Pons (tissue), 1 donor: ENCODE data around the gene ATP1A3.
"Not testable (repeated sequence)": the region's sequence is repeated elsewhere in the genome, so short reads cannot be mapped to it uniquely, and the experiment has no call there.

Experiments used
- DNase-seq: peaks from one replicate; pipeline ENCODE4 v3.0.0-alpha.2; 2016; ENCODE audit warnings: low spot score

ATP1A3 gene

GRCh38 chr19:41947091-41947490 lies 46.9 kb downstream of the ATP1A3 start:
- no peak for DNase-seq

DNA sequence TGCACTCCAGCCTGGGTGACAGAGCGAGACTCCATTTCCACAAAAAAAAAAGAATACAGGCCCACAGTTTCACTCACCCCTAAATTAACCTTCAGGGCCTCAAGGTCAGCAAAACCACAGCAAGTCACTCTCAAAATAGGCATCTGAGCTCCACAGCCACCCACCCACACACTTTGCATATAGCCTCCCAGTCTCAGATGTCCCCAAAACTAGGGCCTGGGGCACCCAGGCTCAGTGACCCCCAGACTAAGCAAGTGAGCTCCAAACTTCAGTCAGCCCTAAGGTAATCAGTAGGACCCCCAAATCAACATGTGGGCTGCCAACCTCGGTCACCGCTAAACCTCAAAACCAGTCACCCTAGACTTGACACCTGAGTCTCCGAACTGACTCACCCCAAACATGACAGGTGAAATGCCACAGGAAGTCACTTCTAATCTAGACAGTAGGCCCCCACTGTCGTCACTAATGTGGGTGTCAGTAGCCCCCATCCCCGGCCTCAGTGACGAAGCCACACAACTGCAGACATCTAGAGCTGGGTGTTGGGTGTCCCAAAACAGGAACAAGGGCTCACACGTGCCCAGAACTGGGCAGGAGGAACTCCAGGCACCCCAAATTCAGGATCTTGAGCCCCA lies 48.8 kb downstream of the ATP1A3 start:
- DNase-seq: no peak

GRCh38 chr19:41944336-41944735 lies 49.7 kb downstream of the ATP1A3 start:
- DNase-seq: no peak

DNA sequence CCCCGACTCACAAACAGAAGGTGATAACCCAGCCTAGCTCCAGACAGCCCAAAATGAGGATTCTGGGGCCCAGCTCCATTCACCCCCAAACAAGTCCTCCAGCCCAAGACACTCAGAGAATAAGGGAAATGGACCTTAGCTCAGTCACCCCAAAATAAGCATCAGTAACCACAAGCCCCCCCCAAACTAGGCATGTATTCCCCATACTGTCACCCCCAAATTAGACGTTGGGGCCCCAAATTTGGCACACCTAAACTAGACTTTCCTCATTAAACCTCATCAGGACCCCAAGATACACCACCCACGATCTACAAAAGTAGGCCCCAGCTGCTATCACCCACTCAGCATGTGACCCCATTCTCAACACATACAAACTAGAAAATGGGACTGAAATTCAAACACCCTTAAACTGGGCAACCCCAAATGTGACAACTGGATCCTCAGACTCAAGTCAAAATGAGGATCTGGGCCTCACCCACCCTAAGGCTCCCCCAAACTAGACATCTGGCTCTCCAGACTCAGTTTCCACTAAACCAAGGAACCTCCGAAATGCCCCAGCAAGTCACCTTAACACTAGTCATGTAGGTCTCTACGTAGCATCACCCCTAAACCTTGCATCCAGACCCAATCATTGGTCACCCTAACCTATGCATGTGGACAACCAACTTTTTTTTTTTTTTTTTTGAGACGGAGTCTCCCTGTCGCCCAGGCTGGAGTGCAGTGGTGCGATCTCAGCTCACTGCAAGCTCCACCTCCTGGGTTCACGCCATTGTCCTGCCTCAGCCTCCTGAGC lies 52.4 kb downstream of the ATP1A3 start:
- DNase-seq: no peak

DNA sequence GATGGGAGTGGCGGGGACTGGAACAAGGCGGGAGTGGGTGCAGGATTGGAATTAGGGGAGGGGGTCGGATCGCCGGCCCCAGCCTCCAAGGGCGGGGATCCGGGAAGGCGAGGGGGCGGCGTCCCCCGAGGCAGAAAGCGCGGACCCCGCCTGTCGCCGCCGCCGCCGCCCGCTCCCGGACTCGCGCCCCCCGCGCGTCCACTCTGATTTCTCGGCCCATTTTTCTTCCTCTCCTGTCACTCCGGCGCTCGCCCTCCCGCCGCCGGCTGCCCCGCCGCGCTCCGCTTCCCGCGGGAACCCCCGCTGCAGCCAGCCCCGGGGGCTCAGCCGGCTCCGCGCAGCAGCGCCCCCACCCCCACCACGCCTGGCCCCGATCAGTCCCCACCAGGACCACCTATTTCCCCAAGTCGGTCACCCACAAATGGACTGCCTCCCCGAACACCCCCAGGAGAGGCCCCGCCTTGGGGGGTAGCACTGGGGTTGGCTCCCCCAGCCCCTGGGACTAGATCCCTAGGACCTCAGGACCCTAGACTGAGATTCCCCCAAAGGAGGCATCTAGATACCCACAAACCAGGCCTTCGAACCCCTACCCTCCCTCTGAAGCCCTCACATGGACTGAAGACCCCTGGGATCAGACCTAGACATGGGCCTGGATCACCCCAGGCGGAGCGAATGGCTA lies 53.2 kb downstream of the ATP1A3 start:
- DNase-seq: no peak

DNA sequence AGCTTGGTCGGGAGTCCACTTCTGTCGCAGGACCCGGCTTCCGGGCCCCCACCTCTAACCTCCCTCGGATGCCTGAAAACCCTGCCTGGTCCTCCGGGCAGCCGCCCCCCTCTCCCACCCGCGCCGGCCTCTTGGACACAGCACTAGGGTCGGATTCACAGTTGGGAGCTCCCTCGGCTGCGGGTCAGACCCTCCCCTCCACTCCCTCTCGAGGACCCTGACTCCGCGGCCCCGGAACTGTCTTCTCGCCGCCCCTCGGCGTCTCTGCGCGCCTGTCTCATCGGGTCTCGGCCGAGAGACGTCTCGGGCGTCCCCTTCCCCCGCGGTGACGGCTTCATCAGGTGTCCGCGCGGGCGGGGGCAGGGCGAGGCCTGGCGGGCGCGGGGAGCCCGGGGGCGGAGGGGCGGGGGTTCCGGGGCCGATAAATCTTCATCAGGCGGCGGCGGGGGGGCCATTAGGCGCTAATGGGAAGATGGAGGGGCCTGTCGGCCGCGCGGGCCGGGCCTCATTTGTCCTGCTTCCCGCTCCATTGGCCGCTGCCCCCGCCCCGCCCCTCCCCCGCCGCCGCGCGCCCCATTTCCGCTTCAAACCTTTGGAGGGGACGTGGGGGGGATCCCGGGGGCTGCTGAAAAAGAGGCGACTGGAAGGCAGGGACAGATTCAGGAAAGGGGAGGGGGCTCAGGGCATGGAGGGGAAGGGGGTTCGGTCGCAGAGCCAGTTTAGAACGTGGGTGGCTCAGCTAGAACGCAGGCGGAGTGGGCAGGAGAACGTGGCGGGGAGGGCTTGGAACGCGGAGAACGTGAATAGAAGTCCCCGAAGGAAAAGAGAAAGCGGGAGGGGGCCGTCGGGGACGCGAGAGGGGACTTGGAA lies 53.9 kb downstream of the ATP1A3 start:
- no peak for DNase-seq

GRCh38 chr19:41939209-41939608 lies 54.8 kb downstream of the ATP1A3 start:
- DNase-seq: not testable (repeated sequence)

DNA sequence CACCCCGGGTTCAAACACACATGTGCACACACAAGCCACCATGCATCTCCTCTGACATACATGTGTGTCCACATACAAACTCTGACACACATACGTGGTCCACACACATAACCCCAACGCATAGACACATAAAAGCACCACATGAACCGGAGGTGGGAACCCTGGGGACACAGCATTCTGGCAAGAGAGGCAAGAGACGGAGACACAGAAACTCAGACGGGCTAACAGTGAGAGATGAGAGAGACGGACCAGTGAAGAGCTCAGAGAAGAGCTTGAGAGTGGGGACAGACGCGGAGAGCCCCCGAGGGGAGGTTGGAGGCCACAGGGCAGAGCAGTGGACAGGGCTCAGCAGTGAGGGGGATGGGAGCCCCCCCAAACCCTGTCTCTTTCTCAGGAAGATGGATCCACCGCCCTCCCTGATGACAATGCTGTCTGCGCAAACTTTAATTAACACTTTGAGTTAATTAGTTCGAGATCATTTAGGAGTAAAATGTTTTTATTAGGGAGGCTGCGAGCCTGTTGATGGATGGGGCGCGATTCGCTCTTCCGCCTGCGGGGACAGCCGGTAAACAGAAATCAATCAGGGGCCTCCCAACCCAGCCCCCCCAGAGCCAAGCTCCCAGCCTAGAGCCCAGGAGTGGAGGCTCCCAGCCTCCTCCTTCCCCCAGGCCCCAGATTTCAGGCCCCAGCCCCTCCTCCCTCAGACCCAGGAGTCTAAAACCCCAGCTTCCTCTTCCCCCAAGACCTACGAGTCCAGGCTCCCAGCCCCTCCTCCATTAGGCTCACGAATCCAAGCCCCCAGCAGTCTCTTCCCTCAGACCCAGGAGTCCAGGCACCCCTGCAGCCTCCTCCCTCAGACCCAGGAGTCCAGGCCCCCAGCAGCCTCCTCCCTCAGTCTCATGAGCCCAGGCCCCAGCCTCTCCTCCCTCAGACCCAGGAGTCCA lies 56.2 kb downstream of the ATP1A3 start:
- DNase-seq: no peak

GRCh38 chr19:41936961-41937360 lies 57.1 kb downstream of the ATP1A3 start:
- no peak for DNase-seq

GRCh38 chr19:41936416-41936850 lies 57.6 kb downstream of the ATP1A3 start:
- no peak for DNase-seq

GRCh38 chr19:41935760-41936415 lies 58.1 kb downstream of the ATP1A3 start:
- DNase-seq: no peak

DNA sequence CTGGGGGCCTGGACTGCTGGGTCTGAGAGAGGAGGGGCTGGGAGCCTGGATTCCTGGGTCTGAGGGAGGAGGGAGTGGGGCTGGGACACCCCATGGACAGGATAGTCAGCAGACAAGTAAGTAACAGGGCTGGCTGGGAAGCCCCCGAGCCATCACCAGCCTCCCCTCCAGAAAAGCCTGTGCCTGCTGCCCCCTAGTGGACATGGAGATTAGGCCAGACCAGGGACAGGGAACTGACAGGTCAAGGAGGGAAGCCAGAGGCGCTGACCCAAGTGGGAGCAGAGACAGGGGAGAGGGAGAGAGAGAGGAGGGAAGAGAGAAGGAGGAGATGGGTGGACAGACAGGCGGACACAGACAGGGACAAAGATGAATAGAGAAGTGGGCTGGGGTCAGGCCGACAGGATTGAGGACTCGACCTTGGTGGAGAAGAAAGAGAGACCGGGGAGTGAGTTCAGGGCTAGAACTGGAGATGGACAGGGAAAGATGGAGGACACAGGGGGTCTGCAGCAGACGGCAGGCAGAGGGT lies 59.1 kb downstream of the ATP1A3 start:
- DNase-seq: peak; percentile 57

DNA sequence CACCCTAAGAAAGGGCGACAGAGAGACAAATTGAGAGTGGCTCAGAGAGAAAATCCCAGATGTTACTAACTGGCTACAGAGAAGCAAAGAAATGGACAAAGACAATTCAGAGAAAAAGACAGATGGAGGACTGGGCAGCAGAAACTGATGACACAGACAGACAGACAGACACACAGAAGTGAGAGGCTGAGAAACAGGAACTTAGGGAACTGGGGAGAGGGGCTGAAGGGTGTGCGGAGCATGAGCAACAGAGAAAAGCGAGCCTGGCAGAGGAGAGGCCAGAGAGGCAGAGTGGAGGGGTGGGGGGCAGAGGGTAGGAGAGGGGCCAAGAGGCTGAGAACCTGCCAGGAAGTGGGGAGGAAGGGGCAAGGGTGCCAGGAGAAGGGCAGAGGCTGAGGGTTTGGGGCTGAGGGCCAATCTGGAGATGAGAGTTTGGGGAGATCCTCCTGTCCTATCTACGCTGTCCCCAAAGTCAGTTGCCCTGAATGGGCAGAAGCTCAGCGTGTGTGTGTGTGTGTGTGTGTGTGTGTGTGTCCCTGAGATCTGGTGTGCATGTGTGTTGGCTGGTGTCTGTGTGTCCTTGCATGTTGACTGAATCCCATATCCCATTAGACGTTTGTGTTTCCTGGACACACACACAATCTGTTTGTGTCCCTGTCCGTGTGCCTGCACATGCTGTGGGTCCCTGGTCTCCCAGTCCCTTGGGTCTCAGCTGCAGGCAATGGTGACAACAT lies 60.2 kb downstream of the ATP1A3 start:
- no peak for DNase-seq

DNA sequence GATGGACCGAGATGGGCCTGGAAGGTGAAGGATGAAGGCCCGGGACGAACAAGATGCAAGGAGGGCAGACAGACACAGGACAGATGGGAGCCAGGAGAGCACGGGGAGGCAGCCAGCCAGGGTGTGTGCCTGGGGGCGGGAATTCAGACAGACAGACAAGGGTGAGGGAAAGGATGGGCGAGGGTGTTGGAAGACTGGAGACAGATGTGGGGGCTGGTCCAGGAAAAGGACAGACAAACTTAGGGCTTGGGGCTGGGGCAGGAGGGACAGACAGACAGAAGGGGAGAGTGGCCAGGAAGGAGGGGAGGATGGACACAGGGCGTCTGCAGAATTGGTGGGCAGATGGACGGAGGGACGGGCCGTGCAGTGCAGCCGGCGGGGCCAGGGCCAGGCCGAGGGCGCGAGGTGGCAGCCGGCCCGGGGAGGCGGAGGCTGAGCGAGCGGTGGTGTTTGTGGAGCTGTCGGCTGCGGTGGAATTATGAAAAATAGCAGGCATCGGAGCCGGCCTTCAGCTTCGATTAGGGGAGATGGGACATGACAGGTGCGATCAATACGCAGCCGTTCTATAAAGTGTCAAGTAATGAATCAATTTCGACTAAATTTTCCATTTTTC lies 61.2 kb downstream of the ATP1A3 start:
- no peak for DNase-seq

DNA sequence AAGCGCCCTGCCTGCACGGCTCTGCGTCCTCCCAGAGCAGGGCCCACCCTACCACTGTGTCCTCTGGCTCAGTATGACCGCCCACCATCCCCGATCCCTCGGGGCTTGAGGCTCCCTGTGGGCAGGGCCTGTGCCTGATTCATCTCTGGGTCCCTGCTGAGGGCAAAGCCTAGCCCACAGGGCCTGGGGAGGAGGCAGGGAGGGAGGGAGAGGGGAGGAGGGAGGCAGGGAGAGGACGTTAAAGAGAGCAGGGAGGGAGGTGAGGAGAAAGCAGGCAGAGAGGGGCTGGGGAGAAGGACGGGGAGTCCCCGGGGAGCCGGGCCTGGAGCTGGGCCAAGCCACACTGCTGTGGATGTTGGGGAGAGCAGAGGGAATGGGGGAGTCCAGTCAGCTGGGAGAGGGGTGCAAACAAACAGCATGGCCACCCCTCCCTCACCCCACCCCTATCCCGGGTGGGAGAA lies 61.7 kb downstream of the ATP1A3 start:
- no peak for DNase-seq

- DNase-seq: no peak
These were observed 63.0 kb downstream of the ATP1A3 start for GRCh38 chr19:41930926-41931592.

DNA sequence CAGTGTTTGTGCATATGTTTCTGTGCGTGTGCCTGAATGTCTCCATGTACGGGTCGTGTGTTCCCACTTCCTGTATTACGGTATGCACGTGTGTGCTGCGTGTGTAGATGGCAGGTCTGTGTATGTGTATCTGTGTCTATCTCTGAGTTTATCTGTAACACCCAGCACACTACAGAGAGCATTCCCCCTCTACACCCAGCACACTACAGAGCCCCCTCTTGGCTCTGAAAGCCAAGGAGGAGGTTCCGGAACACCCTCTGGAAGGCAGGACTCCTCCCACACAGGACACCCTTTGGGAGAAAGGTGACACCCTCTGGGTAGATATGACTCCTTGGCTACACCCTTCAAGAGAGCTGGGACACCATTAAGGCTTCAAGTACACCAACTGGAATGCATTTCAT lies 63.7 kb downstream of the ATP1A3 start:
- no peak for DNase-seq

DNA sequence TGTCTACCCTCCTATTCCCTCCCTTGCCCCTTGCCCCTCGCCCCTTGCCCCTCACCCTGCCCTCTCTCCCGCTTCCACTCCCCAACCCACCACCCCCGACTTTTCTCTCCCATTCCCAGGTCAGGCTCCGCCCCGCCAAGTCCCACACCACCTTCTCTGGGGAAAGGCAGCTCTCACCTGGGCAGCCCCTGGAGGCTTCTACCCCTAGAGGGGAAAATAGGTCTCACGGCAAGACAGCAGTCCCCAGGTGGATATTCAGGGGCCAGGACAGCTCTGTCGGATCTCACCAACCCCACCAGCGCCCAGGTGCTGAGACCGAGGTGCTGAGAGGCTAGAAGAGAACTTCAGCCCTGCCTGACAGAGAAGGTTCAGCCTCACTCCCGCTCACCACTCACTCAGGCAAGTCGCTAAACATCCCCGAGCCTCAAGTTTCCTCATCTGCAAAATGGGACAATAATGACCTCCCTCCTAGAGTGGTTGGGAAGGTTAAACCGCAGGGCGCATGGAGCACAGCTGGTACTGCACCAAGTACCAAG lies 64.4 kb downstream of the ATP1A3 start:
- DNase-seq: no peak
